NCI-H2227 (cell line): ENCODE measurements around the gene RGS12.

ENCODE experiments used
- DNase-seq: peaks from one replicate; lab custom pipeline; 2025; ENCODE audit not compliant: unreplicated experiment; lab: John Stamatoyannopoulos, UW

RGS12 gene

DNA sequence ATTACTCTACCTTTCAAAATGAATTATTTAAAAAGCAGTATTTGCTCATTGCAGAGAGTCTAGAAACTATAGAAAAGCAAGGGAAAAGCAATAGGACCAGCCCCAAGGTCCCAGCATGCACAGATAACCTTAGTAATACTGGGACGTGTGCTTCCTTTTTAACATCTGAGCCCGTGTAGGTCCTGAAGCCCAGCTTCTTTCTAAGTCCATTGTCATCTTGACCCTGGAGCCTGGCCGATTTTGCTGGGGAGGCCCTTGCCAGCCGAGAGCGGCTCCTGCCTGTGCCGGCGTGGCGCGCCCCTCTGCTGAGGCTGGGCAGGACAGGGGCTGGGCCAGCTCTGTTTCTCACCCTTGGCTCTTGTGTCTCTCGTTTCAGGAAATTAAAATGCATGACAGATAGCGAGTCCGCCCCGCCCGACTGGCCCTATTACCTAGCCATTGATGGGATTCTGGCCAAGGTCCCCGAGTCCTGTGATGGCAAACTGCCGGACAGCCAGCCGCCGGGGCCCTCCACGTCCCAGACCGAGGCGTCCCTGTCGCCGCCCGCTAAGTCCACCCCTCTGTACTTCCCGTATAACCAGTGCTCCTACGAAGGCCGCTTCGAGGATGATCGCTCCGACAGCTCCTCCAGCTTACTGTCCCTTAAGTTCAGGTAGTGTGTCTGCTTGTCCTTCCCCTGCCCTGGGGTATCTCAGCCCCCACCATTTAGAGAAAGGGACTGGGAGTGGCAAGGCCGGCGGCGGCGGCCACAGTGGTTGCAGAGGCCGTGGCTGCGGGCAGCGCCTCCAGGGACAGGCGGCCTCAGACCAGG, 39.8 kb upstream of the RGS12 start:
- DNase-seq = no peak

GRCh38 chr4:3253808-3254207, 39.0 kb upstream of the RGS12 start:
- DNase-seq = no peak

DNA sequence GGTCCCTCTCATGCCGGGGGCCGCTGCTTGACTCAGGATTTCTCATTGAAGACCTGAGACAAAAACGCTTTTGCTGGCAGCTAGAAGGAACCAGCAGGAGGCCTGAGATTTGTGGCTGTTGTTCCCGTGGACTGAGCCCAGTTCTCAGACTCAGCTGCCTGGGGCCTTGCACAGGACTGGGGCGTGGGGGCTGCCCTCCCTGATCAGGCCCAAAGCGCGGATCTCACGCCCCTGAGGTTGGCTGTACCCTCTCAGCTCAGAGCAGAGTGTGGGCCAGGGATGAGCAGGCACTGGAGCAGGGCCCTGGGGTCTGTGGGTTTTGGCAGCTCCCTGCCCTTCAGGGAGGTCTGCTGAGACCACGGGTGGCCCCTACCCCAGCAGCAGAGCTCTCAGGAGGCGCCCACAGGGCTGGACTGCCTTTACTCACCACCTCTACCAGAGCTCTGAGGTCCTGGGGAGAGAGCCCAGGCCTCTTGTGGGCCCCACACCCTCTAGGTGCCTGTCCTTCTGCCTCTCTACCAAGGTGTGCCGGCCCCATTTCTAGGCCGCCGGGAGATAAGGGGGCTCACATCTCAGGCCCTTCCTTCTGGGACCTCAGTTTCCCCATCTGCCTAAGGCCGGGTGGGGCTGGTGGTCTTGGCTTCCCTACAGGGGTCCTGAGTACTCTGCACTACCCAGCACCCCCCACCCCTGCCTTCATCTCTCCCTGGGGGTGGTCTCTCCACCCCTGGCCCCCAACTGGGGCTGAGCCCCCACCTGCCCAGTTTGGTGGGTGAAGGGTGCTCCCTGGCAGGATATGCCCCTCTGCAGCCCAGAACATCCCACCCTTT, 38.3 kb upstream of the RGS12 start:
- DNase-seq = no peak

- DNase-seq = no peak
Observed at GRCh38 chr4:3255611-3256186, 37.1 kb upstream of the RGS12 start.

GRCh38 chr4:3256230-3257102, 36.4 kb upstream of the RGS12 start:
- no peak for DNase-seq

- DNase-seq = no peak
Observed at GRCh38 chr4:3257103-3257555, 35.7 kb upstream of the RGS12 start.

- no peak for DNase-seq
Observed at GRCh38 chr4:3257556-3258482, 35.0 kb upstream of the RGS12 start.

GRCh38 chr4:3261411-3262207, 31.2 kb upstream of the RGS12 start:
- DNase-seq = no peak

- DNase-seq = no peak
Observed at GRCh38 chr4:3262208-3263052, 30.4 kb upstream of the RGS12 start.

DNA sequence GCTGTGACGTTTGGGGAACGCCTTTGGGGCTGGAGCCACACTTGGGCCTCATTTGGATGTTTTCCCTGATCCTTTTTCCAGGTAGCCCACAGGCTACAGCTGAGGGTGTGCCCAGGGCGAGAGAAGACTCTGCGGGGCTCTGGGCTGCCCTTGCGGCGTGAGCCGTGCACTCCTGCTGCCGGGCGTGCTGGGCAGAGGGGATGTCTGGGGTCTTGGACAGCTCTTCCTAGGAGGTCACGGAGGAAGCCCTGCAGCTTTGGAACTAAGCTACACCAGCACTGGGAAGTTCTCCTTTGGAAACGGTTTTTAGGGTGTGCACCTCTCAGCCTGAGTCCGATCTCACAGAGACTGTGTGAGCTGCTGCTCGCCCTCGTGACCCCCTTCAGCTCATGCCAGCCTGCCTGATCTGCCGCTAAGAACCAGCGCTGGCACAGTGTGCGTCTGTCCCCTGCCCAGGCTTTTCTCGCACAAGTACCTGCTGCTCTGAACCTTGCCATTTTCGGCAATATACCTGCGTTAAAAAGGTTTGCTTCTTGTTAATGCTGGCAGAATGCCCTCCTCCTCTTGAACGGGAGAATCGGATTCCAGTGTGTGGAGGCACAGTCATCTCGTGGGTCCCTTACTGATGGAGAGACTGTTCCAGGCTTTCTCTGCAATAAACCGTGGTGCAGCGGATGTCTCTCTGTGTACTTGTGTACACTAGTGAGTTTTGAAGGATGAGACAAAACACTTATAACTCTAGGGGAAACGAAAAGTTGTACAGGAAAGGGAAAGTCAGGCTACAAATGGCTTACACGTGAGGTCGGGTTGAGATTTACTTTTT, 29.6 kb upstream of the RGS12 start:
- DNase-seq = no peak

DNA sequence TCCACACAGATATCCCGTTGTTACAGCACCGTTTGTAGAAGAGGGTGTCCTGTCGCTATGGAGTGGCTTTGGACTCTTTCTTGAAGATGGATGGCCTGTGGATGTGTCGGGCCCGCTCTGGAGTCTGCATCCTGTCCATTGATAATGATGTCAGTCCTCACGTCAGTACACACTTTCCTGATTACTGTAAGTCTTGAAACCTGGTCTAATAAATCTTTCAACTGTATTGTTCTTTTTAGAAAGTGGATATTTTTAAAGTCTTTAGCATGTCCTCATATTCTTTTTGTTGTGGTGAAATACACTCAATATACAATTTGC, 29.0 kb upstream of the RGS12 start:
- no peak for DNase-seq

- no peak for DNase-seq
Observed at GRCh38 chr4:3266076-3266475, 26.7 kb upstream of the RGS12 start.

DNA sequence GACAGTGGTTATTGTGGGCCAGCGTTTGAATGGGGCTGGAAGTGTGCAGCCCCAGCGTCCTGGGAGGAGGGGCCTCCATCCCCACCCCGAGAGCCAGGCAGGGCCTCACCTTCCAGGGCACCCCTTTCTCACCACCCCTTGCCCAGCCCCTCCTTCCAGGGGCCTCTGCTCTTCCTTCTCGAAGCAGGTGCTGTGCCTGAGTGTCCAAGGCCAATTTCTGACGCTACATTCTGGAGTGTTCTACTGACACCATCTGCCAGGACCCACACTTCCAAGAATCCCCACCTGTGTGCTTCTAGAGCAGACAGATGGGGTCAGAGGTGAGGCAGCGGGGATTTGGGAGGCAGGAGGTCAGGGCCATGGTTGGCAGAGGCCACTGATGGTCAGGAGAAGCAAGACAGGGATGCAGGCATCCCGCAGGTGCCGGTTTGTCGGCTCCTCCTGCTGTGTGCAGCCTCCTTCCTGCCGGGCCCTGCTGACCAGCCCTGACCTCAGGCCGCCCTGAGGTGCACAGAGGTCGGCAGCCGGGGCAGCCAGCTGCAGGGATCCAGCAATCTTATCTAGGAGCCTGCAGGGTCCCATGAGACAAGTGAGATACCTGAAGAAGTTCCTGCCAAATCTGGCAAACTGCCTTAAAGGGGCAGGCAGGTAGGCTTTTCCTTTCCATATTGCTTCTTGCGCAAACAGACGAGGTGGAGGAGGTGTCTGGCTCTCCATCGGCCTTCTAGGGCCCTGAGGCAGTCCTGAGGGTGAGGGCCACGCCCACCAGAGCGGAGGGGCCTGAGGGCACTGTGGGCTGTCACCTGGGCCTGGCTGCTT, 25.0 kb upstream of the RGS12 start:
- DNase-seq = no peak

- no peak for DNase-seq
Observed at GRCh38 chr4:3268395-3269104, 24.3 kb upstream of the RGS12 start.

- no peak for DNase-seq
Observed at GRCh38 chr4:3269105-3269927, 23.5 kb upstream of the RGS12 start.
